Measurements from ENCODE around the gene BMP7.

DNA sequence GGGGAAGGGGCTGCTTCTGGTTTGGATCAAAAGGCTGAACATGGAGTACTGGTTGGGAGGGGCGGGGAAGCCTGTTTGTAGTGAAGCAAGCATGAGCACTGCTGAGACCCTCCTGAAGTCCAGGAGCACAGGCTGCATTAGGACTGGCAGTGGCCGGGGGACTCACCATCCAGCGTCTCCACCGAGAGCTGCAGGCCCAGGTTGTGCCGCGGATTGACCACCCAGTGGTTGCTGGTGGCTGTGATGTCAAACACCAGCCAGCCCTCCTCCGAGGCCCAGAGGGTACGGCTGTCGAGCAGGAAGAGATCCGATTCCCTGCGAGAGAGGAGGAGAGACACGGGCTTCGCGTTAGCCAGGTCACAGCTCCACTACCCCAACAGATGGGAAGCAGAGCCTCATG is 64.1 kb downstream of the BMP7 start:
- TF ChIP-seq, protein P1, sequence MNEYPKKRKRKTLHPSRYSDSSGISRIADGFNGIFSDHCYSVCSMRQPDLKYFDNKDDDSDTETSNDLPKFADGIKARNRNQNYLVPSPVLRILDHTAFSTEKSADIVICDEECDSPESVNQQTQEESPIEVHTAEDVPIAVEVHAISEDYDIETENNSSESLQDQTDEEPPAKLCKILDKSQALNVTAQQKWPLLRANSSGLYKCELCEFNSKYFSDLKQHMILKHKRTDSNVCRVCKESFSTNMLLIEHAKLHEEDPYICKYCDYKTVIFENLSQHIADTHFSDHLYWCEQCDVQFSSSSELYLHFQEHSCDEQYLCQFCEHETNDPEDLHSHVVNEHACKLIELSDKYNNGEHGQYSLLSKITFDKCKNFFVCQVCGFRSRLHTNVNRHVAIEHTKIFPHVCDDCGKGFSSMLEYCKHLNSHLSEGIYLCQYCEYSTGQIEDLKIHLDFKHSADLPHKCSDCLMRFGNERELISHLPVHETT (tag by site-specific recombination; IDR thresholded peaks at IDR 0.05) = no peak
- TF ChIP-seq, protein P2, sequence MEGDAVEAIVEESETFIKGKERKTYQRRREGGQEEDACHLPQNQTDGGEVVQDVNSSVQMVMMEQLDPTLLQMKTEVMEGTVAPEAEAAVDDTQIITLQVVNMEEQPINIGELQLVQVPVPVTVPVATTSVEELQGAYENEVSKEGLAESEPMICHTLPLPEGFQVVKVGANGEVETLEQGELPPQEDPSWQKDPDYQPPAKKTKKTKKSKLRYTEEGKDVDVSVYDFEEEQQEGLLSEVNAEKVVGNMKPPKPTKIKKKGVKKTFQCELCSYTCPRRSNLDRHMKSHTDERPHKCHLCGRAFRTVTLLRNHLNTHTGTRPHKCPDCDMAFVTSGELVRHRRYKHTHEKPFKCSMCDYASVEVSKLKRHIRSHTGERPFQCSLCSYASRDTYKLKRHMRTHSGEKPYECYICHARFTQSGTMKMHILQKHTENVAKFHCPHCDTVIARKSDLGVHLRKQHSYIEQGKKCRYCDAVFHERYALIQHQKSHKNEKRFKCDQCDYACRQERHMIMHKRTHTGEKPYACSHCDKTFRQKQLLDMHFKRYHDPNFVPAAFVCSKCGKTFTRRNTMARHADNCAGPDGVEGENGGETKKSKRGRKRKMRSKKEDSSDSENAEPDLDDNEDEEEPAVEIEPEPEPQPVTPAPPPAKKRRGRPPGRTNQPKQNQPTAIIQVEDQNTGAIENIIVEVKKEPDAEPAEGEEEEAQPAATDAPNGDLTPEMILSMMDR (tag by site-specific recombination; IDR thresholded peaks at IDR 0.05) = no peak
- TF ChIP-seq, protein P3, sequence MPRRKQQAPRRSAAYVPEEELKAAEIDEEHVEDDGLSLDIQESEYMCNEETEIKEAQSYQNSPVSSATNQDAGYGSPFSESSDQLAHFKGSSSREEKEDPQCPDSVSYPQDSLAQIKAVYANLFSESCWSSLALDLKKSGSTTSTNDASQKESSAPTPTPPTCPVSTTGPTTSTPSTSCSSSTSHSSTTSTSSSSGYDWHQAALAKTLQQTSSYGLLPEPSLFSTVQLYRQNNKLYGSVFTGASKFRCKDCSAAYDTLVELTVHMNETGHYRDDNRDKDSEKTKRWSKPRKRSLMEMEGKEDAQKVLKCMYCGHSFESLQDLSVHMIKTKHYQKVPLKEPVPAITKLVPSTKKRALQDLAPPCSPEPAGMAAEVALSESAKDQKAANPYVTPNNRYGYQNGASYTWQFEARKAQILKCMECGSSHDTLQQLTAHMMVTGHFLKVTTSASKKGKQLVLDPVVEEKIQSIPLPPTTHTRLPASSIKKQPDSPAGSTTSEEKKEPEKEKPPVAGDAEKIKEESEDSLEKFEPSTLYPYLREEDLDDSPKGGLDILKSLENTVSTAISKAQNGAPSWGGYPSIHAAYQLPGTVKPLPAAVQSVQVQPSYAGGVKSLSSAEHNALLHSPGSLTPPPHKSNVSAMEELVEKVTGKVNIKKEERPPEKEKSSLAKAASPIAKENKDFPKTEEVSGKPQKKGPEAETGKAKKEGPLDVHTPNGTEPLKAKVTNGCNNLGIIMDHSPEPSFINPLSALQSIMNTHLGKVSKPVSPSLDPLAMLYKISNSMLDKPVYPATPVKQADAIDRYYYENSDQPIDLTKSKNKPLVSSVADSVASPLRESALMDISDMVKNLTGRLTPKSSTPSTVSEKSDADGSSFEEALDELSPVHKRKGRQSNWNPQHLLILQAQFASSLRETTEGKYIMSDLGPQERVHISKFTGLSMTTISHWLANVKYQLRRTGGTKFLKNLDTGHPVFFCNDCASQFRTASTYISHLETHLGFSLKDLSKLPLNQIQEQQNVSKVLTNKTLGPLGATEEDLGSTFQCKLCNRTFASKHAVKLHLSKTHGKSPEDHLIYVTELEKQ (tag by site-specific recombination; IDR thresholded peaks at IDR 0.05; ENCODE audit: borderline replicate concordance) = no peak
- TF ChIP-seq ZNF266 (tag by site-specific recombination; IDR thresholded peaks at IDR 0.05; ENCODE audit: low read depth) = no peak
- TF ChIP-seq, protein P4, sequence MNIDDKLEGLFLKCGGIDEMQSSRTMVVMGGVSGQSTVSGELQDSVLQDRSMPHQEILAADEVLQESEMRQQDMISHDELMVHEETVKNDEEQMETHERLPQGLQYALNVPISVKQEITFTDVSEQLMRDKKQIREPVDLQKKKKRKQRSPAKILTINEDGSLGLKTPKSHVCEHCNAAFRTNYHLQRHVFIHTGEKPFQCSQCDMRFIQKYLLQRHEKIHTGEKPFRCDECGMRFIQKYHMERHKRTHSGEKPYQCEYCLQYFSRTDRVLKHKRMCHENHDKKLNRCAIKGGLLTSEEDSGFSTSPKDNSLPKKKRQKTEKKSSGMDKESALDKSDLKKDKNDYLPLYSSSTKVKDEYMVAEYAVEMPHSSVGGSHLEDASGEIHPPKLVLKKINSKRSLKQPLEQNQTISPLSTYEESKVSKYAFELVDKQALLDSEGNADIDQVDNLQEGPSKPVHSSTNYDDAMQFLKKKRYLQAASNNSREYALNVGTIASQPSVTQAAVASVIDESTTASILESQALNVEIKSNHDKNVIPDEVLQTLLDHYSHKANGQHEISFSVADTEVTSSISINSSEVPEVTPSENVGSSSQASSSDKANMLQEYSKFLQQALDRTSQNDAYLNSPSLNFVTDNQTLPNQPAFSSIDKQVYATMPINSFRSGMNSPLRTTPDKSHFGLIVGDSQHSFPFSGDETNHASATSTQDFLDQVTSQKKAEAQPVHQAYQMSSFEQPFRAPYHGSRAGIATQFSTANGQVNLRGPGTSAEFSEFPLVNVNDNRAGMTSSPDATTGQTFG (tag by site-specific recombination; IDR thresholded peaks at IDR 0.05; ENCODE audit: borderline replicate concordance) = no peak
- TF ChIP-seq, protein P5, sequence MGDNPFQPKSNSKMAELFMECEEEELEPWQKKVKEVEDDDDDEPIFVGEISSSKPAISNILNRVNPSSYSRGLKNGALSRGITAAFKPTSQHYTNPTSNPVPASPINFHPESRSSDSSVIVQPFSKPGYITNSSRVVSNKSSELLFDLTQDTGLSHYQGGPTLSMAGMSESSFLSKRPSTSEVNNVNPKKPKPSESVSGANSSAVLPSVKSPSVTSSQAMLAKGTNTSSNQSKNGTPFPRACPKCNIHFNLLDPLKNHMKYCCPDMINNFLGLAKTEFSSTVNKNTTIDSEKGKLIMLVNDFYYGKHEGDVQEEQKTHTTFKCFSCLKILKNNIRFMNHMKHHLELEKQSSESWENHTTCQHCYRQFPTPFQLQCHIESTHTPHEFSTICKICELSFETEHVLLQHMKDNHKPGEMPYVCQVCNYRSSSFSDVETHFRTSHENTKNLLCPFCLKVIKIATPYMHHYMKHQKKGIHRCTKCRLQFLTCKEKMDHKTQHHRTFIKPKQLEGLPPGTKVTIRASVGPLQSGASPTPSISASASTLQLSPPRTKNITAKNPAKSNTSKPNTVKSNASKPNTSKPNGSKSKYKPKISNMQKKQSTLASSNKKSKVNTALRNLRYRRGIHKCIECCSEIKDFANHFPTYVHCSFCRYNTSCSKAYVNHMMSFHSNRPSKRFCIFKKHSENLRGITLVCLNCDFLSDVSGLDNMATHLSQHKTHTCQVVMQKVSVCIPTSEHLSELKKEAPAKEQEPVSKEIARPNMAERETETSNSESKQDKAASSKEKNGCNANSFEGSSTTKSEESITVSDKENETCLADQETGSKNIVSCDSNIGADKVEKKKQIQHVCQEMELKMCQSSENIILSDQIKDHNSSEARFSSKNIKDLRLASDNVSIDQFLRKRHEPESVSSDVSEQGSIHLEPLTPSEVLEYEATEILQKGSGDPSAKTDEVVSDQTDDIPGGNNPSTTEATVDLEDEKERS (tag by site-specific recombination; IDR thresholded peaks at IDR 0.05) = no peak
- no peak for TF ChIP-seq ZNF121 (tag by site-specific recombination; IDR thresholded peaks at IDR 0.05)
- TF ChIP-seq, protein P6, sequence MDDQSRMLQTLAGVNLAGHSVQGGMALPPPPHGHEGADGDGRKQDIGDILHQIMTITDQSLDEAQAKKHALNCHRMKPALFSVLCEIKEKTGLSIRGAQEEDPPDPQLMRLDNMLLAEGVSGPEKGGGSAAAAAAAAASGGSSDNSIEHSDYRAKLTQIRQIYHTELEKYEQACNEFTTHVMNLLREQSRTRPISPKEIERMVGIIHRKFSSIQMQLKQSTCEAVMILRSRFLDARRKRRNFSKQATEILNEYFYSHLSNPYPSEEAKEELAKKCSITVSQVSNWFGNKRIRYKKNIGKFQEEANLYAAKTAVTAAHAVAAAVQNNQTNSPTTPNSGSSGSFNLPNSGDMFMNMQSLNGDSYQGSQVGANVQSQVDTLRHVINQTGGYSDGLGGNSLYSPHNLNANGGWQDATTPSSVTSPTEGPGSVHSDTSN (CRISPR knock-in tag; IDR thresholded peaks at IDR 0.05) = no peak
- TF ChIP-seq ZNF221 (tag by site-specific recombination; IDR thresholded peaks at IDR 0.05; ENCODE audit: borderline replicate concordance) = no peak
